NB4 (cell line): ENCODE data around the gene FAM83G.

Experiments
- DNase-seq: peaks from one replicate; pipeline ENCODE4 v3.0.0; 2010; ENCODE audit warnings: low read depth
- H3K4me3 ChIP-seq: one replicate; pipeline ENCODE4 v1.5.1; 2011; ENCODE audit warnings: mild to moderate bottlenecking, low read depth, low read length, moderate library complexity
- MYC ChIP-seq: IDR thresholded peaks from 2 replicates; pipeline ENCODE4 v1.6.1; 2011; ENCODE audit warnings: low read depth, low read length
- POLR2A ChIP-seq: IDR thresholded peaks from 2 replicates; pipeline ENCODE4 v1.6.1; 2011; ENCODE audit warnings: mild to moderate bottlenecking; ENCODE audit not compliant: insufficient read length; ENCODE audit errors: extremely low read depth
- TF ChIP-seq, protein P1 (sequence below): IDR thresholded peaks from 2 replicates; pipeline ENCODE4 v1.6.1; 2011; ENCODE audit warnings: low read depth, low read length
- TF ChIP-seq, protein P2 (sequence below): IDR thresholded peaks from one replicate; pipeline ENCODE4 v1.5.1; 2012; ENCODE audit warnings: low read depth, low read length

The FAM83G gene

DNA sequence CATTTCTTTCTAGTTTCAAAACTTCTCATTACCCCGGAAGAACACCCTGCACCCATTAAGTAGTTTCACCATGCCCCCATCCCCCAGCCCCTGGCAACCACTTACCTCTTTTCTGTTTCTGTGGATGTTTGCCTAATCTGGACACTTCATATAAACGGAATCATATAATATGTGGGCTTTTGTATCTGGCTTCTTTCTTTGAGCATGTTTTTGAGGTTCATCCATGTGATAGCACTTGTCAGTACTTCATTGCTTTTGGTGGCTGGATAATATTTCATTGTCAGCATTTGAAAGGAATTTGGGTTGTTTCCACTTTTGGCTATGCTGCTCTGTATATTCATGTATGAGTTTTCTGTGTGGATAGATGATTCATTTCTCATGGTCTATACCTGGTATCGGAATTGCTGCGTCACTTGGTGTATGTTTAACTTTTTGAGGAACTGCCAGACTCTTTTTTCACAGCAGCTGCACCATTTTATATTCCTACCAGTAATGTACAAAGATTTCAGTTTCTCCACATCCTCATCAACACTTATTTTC lies 82.6 kb downstream of the FAM83G start:
- TF ChIP-seq, protein P1, sequence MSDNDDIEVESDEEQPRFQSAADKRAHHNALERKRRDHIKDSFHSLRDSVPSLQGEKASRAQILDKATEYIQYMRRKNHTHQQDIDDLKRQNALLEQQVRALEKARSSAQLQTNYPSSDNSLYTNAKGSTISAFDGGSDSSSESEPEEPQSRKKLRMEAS, result no peak
- no peak for TF ChIP-seq POLR2A
- TF ChIP-seq, protein P2, sequence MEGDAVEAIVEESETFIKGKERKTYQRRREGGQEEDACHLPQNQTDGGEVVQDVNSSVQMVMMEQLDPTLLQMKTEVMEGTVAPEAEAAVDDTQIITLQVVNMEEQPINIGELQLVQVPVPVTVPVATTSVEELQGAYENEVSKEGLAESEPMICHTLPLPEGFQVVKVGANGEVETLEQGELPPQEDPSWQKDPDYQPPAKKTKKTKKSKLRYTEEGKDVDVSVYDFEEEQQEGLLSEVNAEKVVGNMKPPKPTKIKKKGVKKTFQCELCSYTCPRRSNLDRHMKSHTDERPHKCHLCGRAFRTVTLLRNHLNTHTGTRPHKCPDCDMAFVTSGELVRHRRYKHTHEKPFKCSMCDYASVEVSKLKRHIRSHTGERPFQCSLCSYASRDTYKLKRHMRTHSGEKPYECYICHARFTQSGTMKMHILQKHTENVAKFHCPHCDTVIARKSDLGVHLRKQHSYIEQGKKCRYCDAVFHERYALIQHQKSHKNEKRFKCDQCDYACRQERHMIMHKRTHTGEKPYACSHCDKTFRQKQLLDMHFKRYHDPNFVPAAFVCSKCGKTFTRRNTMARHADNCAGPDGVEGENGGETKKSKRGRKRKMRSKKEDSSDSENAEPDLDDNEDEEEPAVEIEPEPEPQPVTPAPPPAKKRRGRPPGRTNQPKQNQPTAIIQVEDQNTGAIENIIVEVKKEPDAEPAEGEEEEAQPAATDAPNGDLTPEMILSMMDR, result no peak
- no peak for TF ChIP-seq MYC
- H3K4me3 ChIP-seq, result no peak overlapping the region
- no peak for DNase-seq

DNA sequence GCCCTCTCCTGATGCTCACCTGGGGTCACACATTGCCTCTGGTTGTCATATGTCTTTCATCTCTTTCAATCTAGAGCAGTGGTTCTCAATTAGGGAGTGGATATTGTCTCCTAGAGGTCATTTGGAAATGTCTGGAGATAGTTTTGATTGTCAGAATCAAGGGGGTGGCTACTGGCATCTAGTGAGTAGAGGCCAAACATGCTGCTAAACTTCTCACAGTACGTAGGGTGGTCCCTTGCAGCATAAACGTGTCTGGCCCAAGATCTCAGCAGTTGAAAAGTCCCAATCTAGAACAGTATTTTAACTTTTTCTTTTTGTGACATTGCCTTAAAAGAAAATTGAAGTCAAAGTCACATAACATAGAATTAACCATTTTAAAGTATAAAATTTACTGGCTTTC lies 83.1 kb downstream of the FAM83G start:
- TF ChIP-seq, protein P2, result no peak
- TF ChIP-seq POLR2A, result no peak
- TF ChIP-seq, protein P1, result no peak
- TF ChIP-seq MYC, result no peak
- no peak overlapping the region for H3K4me3 ChIP-seq

DNA sequence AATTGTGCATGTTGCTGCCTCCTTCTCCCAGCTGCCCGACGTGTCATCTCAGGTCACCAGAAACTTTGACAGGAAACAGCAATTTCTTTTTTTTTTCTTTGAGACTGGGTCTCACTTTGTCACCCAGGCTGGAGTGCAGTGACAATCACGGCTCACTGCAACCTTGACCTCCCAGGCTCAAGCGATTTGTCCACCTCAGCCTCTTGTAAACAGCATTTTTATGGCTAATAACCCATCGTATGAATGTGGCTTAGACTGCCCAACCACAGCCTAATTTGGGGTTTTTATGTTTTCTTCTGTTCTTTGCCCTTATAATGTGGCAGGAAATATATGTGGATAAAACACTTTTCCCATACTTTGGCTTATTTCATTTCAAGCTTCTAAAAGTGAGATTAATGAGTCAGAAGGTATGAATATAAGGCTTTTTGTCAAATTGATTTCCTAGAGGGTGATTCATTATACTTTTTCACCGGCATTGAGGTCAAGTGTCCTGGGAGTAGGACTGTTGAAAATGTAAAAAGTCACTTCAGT lies 83.6 kb downstream of the FAM83G start:
- DNase-seq, result no peak
- H3K4me3 ChIP-seq, result no peak overlapping the region
- TF ChIP-seq MYC, result no peak
- TF ChIP-seq, protein P2, result no peak
- TF ChIP-seq, protein P1, result no peak
- no peak for TF ChIP-seq POLR2A

More for the DNA sequence above, 83.1 kb downstream of the FAM83G start:
- DNase-seq, result no peak

DNA sequence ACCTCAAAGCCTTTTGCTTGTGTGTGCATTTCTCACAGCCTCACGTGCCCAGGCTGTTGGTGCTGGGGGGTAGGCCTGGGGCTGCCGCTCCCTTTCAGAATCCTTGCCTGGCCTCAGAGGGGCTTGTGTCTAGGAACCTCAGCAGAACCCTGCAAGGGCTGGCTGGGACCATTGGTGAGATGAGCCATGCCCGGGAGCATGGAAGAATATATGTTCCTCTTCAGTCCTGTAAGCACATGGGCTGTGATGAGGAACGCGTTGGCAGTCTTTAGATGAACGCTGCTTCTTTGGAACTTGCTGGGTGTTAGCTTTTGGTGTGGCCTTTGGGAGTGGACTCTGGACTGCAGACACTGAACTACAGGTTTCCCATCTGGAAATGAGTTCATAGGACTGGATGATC lies 84.6 kb downstream of the FAM83G start:
- no peak overlapping the region for H3K4me3 ChIP-seq
- TF ChIP-seq POLR2A (no peak), MYC (no peak)
- TF ChIP-seq, protein P2, result no peak
- TF ChIP-seq, protein P1, result no peak
- no peak for DNase-seq
